Astrocyte of the cerebellum (primary cell): ENCODE data around the gene MDP1.
"Not testable (repeated sequence)": the region's sequence is repeated elsewhere in the genome, so short reads cannot be mapped to it uniquely, and the experiment has no call there.

Experiments
- DNase-seq: peaks from one replicate; pipeline ENCODE4 v3.0.0-alpha.2; 2011; ENCODE audit warnings: low read depth
- H3K4me3 ChIP-seq: 2 replicates; pipeline ENCODE4 v1.5.1; 2011; ENCODE audit warnings: mild to moderate bottlenecking, low read depth, low read length, moderate library complexity
- CTCF ChIP-seq: IDR thresholded peaks from 2 replicates; pipeline ENCODE4 v1.5.1; 2012; ENCODE audit warnings: low read length, low read depth, moderate library complexity, mild to moderate bottlenecking; ENCODE audit errors: missing control alignments
- in situ Hi-C: cut with HindIII; loops from 2 replicates; pipeline ENCODE4 v1.10.0; 2017; ENCODE audit warnings: low sequenced_read_pairs

MDP1 gene

GRCh38 chr14:24250354-24250753, 34.5 kb upstream of the MDP1 start:
- in situ Hi-C loops, result no loop called here
- TF ChIP-seq CTCF, result no peak
- DNase-seq, result no peak
- no peak overlapping the region for H3K4me3 ChIP-seq

GRCh38 chr14:24249230-24250021, 33.6 kb upstream of the MDP1 start:
- no peak for DNase-seq
- H3K4me3 ChIP-seq, result no peak overlapping the region
- in situ Hi-C loops, result no loop called here
- TF ChIP-seq CTCF, result no peak

GRCh38 chr14:24247422-24247821, 31.6 kb upstream of the MDP1 start:
- no peak overlapping the region for H3K4me3 ChIP-seq
- no peak for DNase-seq
- in situ Hi-C loops, result no loop called here
- no peak for TF ChIP-seq CTCF

GRCh38 chr14:24246765-24247212, 30.9 kb upstream of the MDP1 start:
- in situ Hi-C loops, result no loop called here
- TF ChIP-seq CTCF, result no peak
- DNase-seq, result no peak
- no peak overlapping the region for H3K4me3 ChIP-seq

- in situ Hi-C loops, DNase-seq, H3K4me3 ChIP-seq: not testable (repeated sequence)
These were observed 29.5 kb upstream of the MDP1 start for GRCh38 chr14:24245350-24245749.

GRCh38 chr14:24243336-24243836, 27.5 kb upstream of the MDP1 start:
- H3K4me3 ChIP-seq, result peak overlapping the region; percentile 73
- in situ Hi-C loops, result no loop called here
- no peak for TF ChIP-seq CTCF
- DNase-seq, result no peak

- DNase-seq, result peak; percentile 75
- peak; percentile 51 for TF ChIP-seq CTCF
- in situ Hi-C loops, result no loop called here
- H3K4me3 ChIP-seq, result peak overlapping the region; percentile 73
These were observed 26.1 kb upstream of the MDP1 start for GRCh38 chr14:24241829-24242443.
